HG03469 (cell line): Measurements from ENCODE around the gene MRPS7.

Experiments
- ATAC-seq: cut with Tn5 transposase; IDR thresholded peaks from one replicate; pipeline ENCODE4 v1.9.1; 2021; ENCODE audit warnings: mild to moderate bottlenecking, moderate library complexity, moderate number of reproducible peaks; ENCODE audit not compliant: unreplicated experiment

Gene MRPS7

GRCh38 chr17:75307957-75308731, 46.5 kb downstream of the MRPS7 start:
- ATAC-seq = no peak

DNA sequence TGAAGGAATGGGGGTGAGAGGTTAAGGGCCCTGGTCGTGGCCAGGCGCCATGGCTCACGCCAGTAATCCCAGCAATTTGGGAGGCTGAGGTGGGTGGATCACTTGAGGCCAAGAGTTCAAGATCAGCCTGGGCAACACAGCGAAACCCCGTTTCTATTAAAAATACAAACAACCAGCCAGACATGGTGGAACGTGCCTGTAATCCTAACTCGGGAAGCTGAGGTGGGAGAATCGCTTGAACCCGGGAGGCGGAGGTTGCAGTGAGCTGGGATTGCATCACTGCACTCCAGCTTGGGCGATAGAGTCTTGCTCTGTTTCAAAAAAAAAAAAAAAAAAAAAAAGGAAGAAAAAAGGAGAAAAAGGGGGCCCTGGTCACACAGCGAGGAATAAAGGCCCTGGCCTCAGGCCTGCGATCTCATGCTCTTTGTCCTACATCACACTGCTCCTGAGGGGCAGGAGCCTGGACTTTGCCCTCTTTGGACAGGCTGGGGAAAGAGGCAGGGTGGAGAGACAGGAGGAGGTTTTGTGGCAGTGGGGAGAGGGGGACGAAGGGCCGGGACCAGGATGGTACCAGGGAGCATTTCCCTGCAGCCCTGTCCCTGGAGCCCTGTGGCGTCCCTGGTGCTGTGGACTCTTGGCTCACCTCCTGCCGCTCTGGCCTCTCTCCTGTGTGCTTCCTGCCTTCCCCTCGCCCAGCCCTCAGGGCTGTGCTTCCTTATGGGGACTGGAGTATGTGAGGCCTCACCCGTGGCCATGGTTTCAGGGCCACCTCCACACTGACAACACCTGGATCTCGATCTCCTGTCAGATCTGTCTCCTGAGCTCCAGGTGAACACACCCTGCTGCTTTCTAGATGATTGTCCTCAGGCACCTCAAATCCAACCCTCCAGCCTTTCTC, 47.3 kb downstream of the MRPS7 start:
- ATAC-seq = no peak

GRCh38 chr17:75313941-75314551, 52.4 kb downstream of the MRPS7 start:
- no peak for ATAC-seq

- no peak for ATAC-seq
These were observed 54.0 kb downstream of the MRPS7 start for GRCh38 chr17:75315541-75316243.
